ENCODE results near the gene FANCC.

- no peak for TF ChIP-seq ZFX (IDR thresholded peaks at IDR 0.05)
- TF ChIP-seq POLR2A (IDR thresholded peaks at IDR 0.05; ENCODE audit: borderline replicate concordance, extremely low read depth, insufficient read depth, insufficient read length), result no peak
- no peak for TF ChIP-seq MAX (IDR thresholded peaks at IDR 0.05)
- TF ChIP-seq EZH2phosphoT487 (IDR thresholded peaks at IDR 0.05; ENCODE audit: borderline replicate concordance), result no peak
- no peak for TF ChIP-seq YY1 (IDR thresholded peaks at IDR 0.05; ENCODE audit: extremely low read depth, insufficient replicate concordance, low read depth, low read length)
- no peak for TF ChIP-seq CBX3 (IDR thresholded peaks at IDR 0.05; ENCODE audit: low read depth)
- no peak for TF ChIP-seq CTCF (IDR thresholded peaks at IDR 0.05 in 2 of 3, conservative IDR thresholded peaks at IDR 0.05 in 1 of 3; ENCODE audit: borderline replicate concordance in 1 of 3, insufficient read depth in 1 of 3, low read depth in 2 of 3, low read length in 2 of 3)
- TF ChIP-seq ZNF274 (IDR thresholded peaks at IDR 0.05; ENCODE audit: low read depth, low read length), result no peak
- no peak for TF ChIP-seq EGR1 (IDR thresholded peaks at IDR 0.05; ENCODE audit: low read depth)
- no peak for TF ChIP-seq SIN3A (IDR thresholded peaks at IDR 0.05; ENCODE audit: low read depth)
- TF ChIP-seq POLR2AphosphoS5 (IDR thresholded peaks at IDR 0.05; ENCODE audit: low read depth, low read length), result no peak
- no peak for TF ChIP-seq FOSL1 (IDR thresholded peaks at IDR 0.05; ENCODE audit: low read depth)
- no peak for TF ChIP-seq TCF7L2 (IDR thresholded peaks at IDR 0.05; ENCODE audit: borderline replicate concordance, extremely low read depth, insufficient read depth, insufficient read length)
- no peak for TF ChIP-seq EZH2 (IDR thresholded peaks at IDR 0.05)
These were observed 183.0 kb downstream of the FANCC start for GRCh38 chr9:95134457-95134881.
